GM06990 (cell line): ENCODE data around the gene ZNF773.
"Not testable (repeated sequence)": the region's sequence is repeated elsewhere in the genome, so short reads cannot be mapped to it uniquely, and the experiment has no call there.

ENCODE experiments used
- DNase-seq: peaks from one replicate; pipeline ENCODE4 v3.0.0-alpha.2; 2011; ENCODE audit not compliant: insufficient read length; ENCODE audit errors: extremely low read depth
- H3K27me3 ChIP-seq: replicated peaks from 2 replicates; pipeline ENCODE4 v1.6.0; 2011; ENCODE audit warnings: low read length; ENCODE audit not compliant: control insufficient read depth, insufficient read depth
- H3K36me3 ChIP-seq: 2 replicates; pipeline ENCODE4 v1.5.1; 2011; ENCODE audit warnings: low read length; ENCODE audit not compliant: control insufficient read depth, insufficient read depth
- H3K4me3 ChIP-seq: replicated peaks from 2 replicates; pipeline ENCODE4 v1.5.1; 2011; ENCODE audit warnings: low read depth, mild to moderate bottlenecking, control low read depth, low read length
- CTCF ChIP-seq: IDR thresholded peaks from 2 replicates; pipeline ENCODE4 v1.5.1; 2011; ENCODE audit warnings: low read length, control low read depth, mild to moderate bottlenecking, inconsistent platforms; ENCODE audit not compliant: insufficient read depth, poor library complexity, severe bottlenecking

Gene ZNF773

DNA sequence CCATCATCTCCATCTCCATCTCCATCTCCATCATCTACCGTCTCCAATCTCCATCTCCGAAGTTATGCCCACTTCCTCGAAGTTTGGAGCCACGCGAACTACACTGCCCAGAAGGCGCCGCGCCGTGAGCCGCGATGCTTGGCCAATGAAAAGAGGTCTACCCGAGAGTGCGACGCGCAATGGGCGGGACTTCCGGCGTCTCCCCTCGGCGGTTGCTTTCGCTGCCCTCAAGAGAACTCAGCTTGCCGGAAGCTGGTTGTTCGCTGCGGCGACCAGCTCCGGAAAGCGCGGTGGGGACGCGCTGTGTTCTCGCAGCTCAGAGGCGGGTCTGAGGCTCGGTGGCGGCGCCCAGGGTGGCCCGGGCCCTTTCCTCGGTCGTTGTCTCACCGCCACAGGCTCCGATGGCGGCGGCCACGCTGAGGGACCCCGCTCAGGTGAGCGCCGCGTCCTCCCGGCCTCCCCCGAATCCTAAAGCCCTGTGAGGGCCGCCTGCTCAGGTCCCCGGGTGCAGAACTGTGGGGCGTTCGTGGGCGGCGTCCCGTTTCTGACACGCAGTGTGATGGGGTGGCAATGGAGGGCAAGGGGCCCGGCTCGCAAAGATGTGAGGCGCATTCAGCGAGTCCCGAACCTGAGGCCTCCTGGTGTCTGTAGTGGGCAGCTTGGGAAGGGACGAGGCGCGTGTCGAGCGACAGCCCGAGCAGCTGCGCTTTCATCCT lies at the start of gene ZNF773:
TSS of gene ZNF773 (plus strand) at position 259 of the 716 bp plus-strand sequence. CDS start at position 402, 143 bp downstream.
- not testable (repeated sequence) for H3K27me3 ChIP-seq, H3K36me3 ChIP-seq
- peak; percentile 98 for DNase-seq
- H3K4me3 ChIP-seq: peak within 1 kb of the TSS; percentile 75

- no peak for TF ChIP-seq CTCF
- H3K4me3 ChIP-seq: no peak overlapping the region
- H3K27me3 ChIP-seq: no peaks in the 10 kb centered on the region
- no peaks in the 10 kb centered on the region for H3K36me3 ChIP-seq
- no peak for DNase-seq
Observed at GRCh38 chr19:57452307-57452706, 47.4 kb upstream of the ZNF773 start.

- peak; percentile 12 for DNase-seq
- Histone ChIP-seq H3K4me3 (no peak overlapping the region), H3K27me3 (no peaks in the 10 kb centered on the region), H3K36me3 (no peaks in the 10 kb centered on the region)
- peak; percentile 52 for TF ChIP-seq CTCF
Observed at GRCh38 chr19:57465680-57466381, 33.9 kb upstream of the ZNF773 start.

DNA sequence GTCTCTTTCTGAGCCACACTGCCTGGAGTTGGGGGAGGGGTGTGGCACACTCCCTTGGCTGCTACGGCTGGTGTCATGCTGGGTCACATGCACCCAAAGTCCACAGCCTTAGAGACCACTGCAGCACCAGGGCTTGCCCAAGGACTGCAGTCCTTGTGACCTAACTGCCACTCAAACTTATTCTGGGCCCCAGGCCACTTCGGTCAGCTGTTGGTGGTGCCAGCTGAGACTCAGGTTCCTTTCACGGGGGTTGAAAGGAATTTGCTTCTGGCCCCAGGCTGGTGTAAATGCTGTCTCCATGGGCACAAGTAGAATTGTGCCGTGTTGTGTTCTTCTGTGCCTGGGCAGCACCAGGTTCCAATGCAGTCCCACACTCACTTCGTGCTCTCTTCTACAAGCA lies 33.2 kb upstream of the ZNF773 start:
- TF ChIP-seq CTCF: no peak
- H3K36me3 ChIP-seq: no peaks in the 10 kb centered on the region
- H3K4me3 ChIP-seq: no peak overlapping the region
- no peak for DNase-seq
- H3K27me3 ChIP-seq: no peaks in the 10 kb centered on the region

GRCh38 chr19:57473646-57474045 lies 26.1 kb upstream of the ZNF773 start:
- DNase-seq: no peak
- Histone ChIP-seq H3K27me3 (no peaks in the 10 kb centered on the region), H3K36me3 (peaks cover 9% of the 10 kb centered on the region), H3K4me3 (no peak overlapping the region)
- no peak for TF ChIP-seq CTCF

DNA sequence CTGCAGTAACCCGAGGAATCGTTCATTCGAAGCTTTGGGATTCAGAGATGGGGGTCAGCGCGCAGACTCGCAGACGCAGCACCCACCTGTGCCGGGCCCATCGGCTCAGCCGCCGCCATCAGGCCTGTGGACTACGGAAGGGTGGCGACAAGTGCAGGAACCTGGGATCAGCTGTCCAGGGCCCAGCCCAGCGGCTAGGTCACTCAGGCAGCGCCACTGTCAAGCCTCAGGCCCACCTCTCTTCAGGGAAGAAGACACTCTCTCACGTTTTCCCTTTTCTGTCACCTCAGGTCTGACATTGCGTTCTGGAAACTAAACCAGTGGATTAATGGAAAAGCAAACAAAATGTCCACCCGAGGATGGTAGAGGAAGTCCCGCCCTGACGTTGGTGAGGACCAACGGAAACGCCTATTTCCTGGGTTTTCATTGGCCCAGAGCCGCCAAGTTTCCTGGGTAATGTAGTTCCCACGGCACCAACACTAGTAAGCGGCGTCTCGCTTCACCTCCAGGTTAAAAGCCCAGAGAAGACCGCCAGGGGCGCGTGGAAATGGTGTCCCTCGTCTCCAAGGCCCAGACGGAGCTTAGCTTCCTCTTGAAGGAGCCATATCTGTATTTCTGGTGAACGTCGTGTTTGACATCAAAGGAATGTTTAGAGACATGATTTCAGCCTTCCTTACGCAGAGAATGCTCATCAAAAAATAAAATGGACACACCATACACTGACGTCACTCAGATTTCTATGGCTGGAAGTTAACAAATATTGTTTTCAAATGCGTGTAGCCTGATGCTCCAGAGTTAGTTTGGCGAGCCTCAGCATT lies 22.3 kb upstream of the ZNF773 start, which contains the start of gene ZNF772:
TSS of gene ZNF772 (minus strand) at position 376 of the 818 bp plus-strand sequence. CDS start at position 119, 257 bp downstream.
- DNase-seq: peak; percentile 82
- H3K4me3 ChIP-seq: peak within 1 kb of the TSS; percentile 84
- no peaks in the 10 kb centered on the region for H3K27me3 ChIP-seq
- peak; percentile 57 for TF ChIP-seq CTCF
- peaks cover 9% of the 10 kb centered on the region for H3K36me3 ChIP-seq

DNA sequence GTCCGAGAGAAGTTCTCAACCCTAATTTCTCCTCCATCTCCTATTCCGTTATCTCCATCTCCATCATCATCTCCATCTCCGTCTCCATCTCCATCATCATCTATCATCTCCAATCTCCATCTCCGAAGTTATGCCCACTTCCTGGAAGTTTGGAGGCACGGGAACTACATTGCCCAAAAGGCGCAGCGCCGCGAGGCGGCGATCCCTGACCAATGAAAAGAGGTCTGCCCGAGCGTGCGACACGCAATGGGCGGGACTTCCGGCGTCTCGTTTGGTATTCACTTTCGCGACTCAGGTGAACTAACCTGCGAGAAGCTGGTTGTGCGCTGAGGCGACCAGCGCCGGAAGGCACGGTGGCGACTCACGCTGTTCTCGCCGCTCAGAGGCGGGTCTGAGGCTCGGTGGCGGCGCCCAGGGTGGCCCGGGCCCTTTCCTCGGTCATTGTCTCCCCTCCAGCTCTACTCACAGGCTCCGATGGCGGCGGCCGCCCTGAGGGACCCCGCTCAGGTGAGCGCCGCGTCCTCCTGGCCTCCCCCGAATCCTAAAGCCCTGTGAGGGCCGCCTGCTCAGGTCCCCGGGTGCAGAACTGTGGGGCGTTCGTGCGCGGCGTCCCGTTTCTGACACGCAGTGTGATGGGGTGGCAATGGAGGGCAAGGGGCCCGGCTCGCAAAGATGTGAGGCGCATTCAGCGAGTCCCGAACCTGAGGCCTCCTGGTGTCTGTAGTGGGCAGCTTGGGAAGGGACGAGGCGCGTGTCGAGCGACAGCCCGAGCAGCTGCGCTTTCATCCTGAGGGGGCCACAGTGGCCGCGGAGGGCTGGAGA lies 12.1 kb upstream of the ZNF773 start, which contains the start of gene ZNF419:
TSS of gene ZNF419 (plus strand) at position 274 of the 822 bp plus-strand sequence. CDS start at position 475, 201 bp downstream.
- H3K27me3 ChIP-seq: not testable (repeated sequence)
- DNase-seq: peak; percentile 90
- peak within 1 kb of the TSS; percentile 88 for H3K4me3 ChIP-seq
- peaks cover 11% of the 10 kb centered on the region for H3K36me3 ChIP-seq

DNA sequence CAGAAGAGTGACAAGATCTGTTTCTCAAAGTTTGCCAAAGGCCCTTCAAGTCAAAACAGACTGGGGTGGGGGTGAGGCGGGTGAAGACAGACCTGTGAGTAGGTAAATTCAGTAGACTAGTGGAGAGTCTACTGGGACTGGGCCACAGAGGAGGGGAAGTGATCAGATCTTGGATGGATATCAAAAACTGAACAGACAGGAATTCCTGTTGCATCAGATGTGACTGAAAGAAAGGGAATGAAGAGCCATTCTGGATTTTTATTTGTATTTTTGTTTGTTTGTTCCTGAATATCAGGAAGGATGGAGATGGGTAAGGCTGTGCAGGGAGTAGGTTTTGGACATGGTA lies 11.5 kb upstream of the ZNF773 start:
- not testable (repeated sequence) for DNase-seq, H3K27me3 ChIP-seq
- Histone ChIP-seq H3K36me3 (peaks cover 13% of the 10 kb centered on the region), H3K4me3 (peak overlapping the region; percentile 33)
